ENCODE results near the gene TUBA3C. TPM values are rescaled to one million over a fixed set of nuclear protein-coding genes. Genes with fewer than 3 reads are reported as not detected.

TUBA3C gene
- total RNA-seq, 3 donors from 2014 or later (not counting 1 experiment from before 2014, with no cell fraction given): not detected

- Mint-ChIP-seq H3K9me3 (peaks cover 0 to 3% of the 10 kb centered on the region in 2 donors), H3K36me3 (no peaks in the 10 kb centered on the region), H3K27me3 (ENCODE audit: low read depth in 2 of 2) (no peaks in the 10 kb centered on the region), H3K4me3 (no peak overlapping the region), H3K4me1 (no peaks in the 10 kb centered on the region), H3K27ac (no peak overlapping the region)
- intact Hi-C loops (cut with micrococcal nuclease): no loop called here
- Histone ChIP-seq H3K27ac (ENCODE audit: low read length) (no peak overlapping the region), H3K4me1 (ENCODE audit: control insufficient read depth, insufficient read depth, low read length) (no peaks in the 10 kb centered on the region), H3K4me3 (ENCODE audit: low read length) (no peak overlapping the region), H3K36me3 (ENCODE audit: control insufficient read depth, insufficient read depth, low read length) (no peaks in the 10 kb centered on the region), H3K9me3 (ENCODE audit: control insufficient read depth, insufficient read depth, low read length) (no peaks in the 10 kb centered on the region), H3K27me3 (ENCODE audit: control insufficient read depth, insufficient read depth, low read length) (no peaks in the 10 kb centered on the region)
- 69% methylated on average over 9 of the region's 9 CpGs for WGBS (ENCODE audit: insufficient coverage)
- no peak for TF ChIP-seq CTCF (IDR thresholded peaks at IDR 0.05)
- no peak for DNase-seq
- ATAC-seq: no peak
Measured at GRCh38 chr13:19172007-19172646, 9.5 kb downstream of the TUBA3C start.

GRCh38 chr13:19171563-19171962 lies 10.1 kb downstream of the TUBA3C start:
- H3K9me3 Mint-ChIP-seq: peaks cover 0 to 3% of the 10 kb centered on the region in 2 donors
- no peaks in the 10 kb centered on the region for H3K27me3 ChIP-seq (ENCODE audit: control insufficient read depth, insufficient read depth, low read length)
- ATAC-seq: no peak
- H3K4me3 ChIP-seq (ENCODE audit: low read length): no peak overlapping the region
- no peak overlapping the region for H3K27ac ChIP-seq (ENCODE audit: low read length)
- no peak for DNase-seq
- no peaks in the 10 kb centered on the region for H3K27me3 Mint-ChIP-seq (ENCODE audit: low read depth in 2 of 2)
- WGBS (ENCODE audit: insufficient coverage): 86% methylated on average over 7 of the region's 7 CpGs
- no peaks in the 10 kb centered on the region for H3K9me3 ChIP-seq (ENCODE audit: control insufficient read depth, insufficient read depth, low read length)
- H3K27ac Mint-ChIP-seq: no peak overlapping the region
- H3K4me3 Mint-ChIP-seq: no peak overlapping the region
- H3K4me1 Mint-ChIP-seq: no peaks in the 10 kb centered on the region
- no peaks in the 10 kb centered on the region for H3K36me3 Mint-ChIP-seq
- intact Hi-C loops (cut with micrococcal nuclease): no loop called here
- H3K36me3 ChIP-seq (ENCODE audit: control insufficient read depth, insufficient read depth, low read length): no peaks in the 10 kb centered on the region
- no peak for TF ChIP-seq CTCF (IDR thresholded peaks at IDR 0.05)
- H3K4me1 ChIP-seq (ENCODE audit: control insufficient read depth, insufficient read depth, low read length): no peaks in the 10 kb centered on the region

DNA sequence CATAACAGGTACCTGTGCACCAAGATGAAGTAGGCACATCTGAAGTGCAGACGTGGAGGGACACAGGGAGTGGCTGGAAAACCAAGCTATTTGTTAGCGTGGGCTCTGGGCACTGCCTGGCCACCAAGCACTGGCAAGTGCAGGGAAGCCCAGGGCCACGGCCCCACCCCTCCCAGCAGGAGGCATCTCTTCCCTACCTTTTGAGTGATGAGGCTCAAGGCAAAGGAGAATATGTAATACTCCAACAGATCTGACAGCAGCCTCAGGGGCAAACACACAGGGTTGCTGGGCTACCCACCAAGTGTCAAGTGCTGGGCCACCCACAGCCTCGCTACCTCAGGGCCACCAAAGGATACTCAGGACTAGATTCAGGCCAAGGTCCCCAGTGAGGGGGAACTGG lies 11.6 kb downstream of the TUBA3C start:
- H3K27me3 ChIP-seq (ENCODE audit: control insufficient read depth, insufficient read depth, low read length): no peaks in the 10 kb centered on the region
- H3K9me3 ChIP-seq (ENCODE audit: control insufficient read depth, insufficient read depth, low read length): no peaks in the 10 kb centered on the region
- H3K4me1 Mint-ChIP-seq: no peaks in the 10 kb centered on the region
- ATAC-seq (no peak), DNase-seq (no peak)
- no peak overlapping the region for H3K4me3 Mint-ChIP-seq
- WGBS (ENCODE audit: insufficient coverage): 69% methylated on average over 4 of the region's 4 CpGs
- no peak overlapping the region for H3K27ac Mint-ChIP-seq
- H3K9me3 Mint-ChIP-seq: peaks cover 2 to 6% of the 10 kb centered on the region in 2 donors
- intact Hi-C loops (cut with micrococcal nuclease): no loop called here
- no peaks in the 10 kb centered on the region for H3K36me3 ChIP-seq (ENCODE audit: control insufficient read depth, insufficient read depth, low read length)
- H3K27me3 Mint-ChIP-seq (ENCODE audit: low read depth in 2 of 2): no peaks in the 10 kb centered on the region
- H3K4me1 ChIP-seq (ENCODE audit: control insufficient read depth, insufficient read depth, low read length): no peaks in the 10 kb centered on the region
- no peak overlapping the region for H3K4me3 ChIP-seq (ENCODE audit: low read length)
- TF ChIP-seq CTCF (IDR thresholded peaks at IDR 0.05): no peak
- H3K27ac ChIP-seq (ENCODE audit: low read length): no peak overlapping the region
- H3K36me3 Mint-ChIP-seq: no peaks in the 10 kb centered on the region

- 85% methylated on average over 3 of the region's 3 CpGs for WGBS (ENCODE audit: insufficient coverage)
- no peaks in the 10 kb centered on the region for H3K27me3 Mint-ChIP-seq (ENCODE audit: low read depth in 2 of 2)
Measured at GRCh38 chr13:19169496-19169895, 12.1 kb downstream of the TUBA3C start.

More at GRCh38 chr13:19169496-19169895, 12.1 kb downstream of the TUBA3C start:
- ATAC-seq: no peak
- Histone ChIP-seq H3K27ac (ENCODE audit: low read length) (no peak overlapping the region), H3K27me3 (ENCODE audit: control insufficient read depth, insufficient read depth, low read length) (no peaks in the 10 kb centered on the region), H3K9me3 (ENCODE audit: control insufficient read depth, insufficient read depth, low read length) (no peaks in the 10 kb centered on the region), H3K4me1 (ENCODE audit: control insufficient read depth, insufficient read depth, low read length) (no peaks in the 10 kb centered on the region), H3K36me3 (ENCODE audit: control insufficient read depth, insufficient read depth, low read length) (no peaks in the 10 kb centered on the region), H3K4me3 (ENCODE audit: low read length) (no peak overlapping the region)
- H3K4me1 Mint-ChIP-seq: no peaks in the 10 kb centered on the region
- DNase-seq: no peak
- TF ChIP-seq CTCF (IDR thresholded peaks at IDR 0.05): no peak
- intact Hi-C loops (cut with micrococcal nuclease): no loop called here
- H3K27ac Mint-ChIP-seq: no peak overlapping the region
- H3K4me3 Mint-ChIP-seq: no peak overlapping the region
- H3K9me3 Mint-ChIP-seq: peaks cover 2 to 6% of the 10 kb centered on the region in 2 donors
- H3K36me3 Mint-ChIP-seq: no peaks in the 10 kb centered on the region
